ENCODE data around the gene REEP3.

Gene REEP3

GRCh38 chr10:63591600-63592379, 70.6 kb downstream of the REEP3 start:
- no peak for FAIRE-seq

GRCh38 chr10:63593576-63593975, 72.4 kb downstream of the REEP3 start:
- FAIRE-seq: no peak

- FAIRE-seq: no peak
Measured at GRCh38 chr10:63595072-63595471, 73.9 kb downstream of the REEP3 start.

- FAIRE-seq: no peak
Measured at GRCh38 chr10:63596924-63597323, 75.7 kb downstream of the REEP3 start.

GRCh38 chr10:63600540-63600939, 79.3 kb downstream of the REEP3 start:
- no peak for FAIRE-seq

- FAIRE-seq: no peak
Measured at GRCh38 chr10:63603709-63604445, 82.7 kb downstream of the REEP3 start.

GRCh38 chr10:63605197-63605967, 84.2 kb downstream of the REEP3 start:
- FAIRE-seq: no peak

- FAIRE-seq: no peak
Measured at GRCh38 chr10:63608511-63608910, 87.3 kb downstream of the REEP3 start.

GRCh38 chr10:63611078-63611477, 89.9 kb downstream of the REEP3 start:
- no peak for FAIRE-seq

GRCh38 chr10:63614371-63614891, 93.2 kb downstream of the REEP3 start:
- no peak for FAIRE-seq

GRCh38 chr10:63618552-63618951, 97.4 kb downstream of the REEP3 start:
- no peak for FAIRE-seq

- FAIRE-seq: no peak
Measured at GRCh38 chr10:63619426-63619825, 98.2 kb downstream of the REEP3 start.

GRCh38 chr10:63622097-63622496, 100.9 kb downstream of the REEP3 start:
- FAIRE-seq: no peak

- no peak for FAIRE-seq
Measured at GRCh38 chr10:63624701-63625100, 103.5 kb downstream of the REEP3 start.

GRCh38 chr10:63627396-63627795, 106.2 kb downstream of the REEP3 start:
- FAIRE-seq: no peak

- FAIRE-seq: no peak
Measured at GRCh38 chr10:63627881-63628296, 106.7 kb downstream of the REEP3 start.

GRCh38 chr10:63628526-63629362, 107.5 kb downstream of the REEP3 start:
- peak; percentile 82 for FAIRE-seq

- peak; percentile 90 for FAIRE-seq
Measured at GRCh38 chr10:63629363-63630084, 108.3 kb downstream of the REEP3 start.

- no peak for FAIRE-seq
Measured at GRCh38 chr10:63630085-63630930, 109.1 kb downstream of the REEP3 start.

- no peak for FAIRE-seq
Measured at GRCh38 chr10:63630931-63631680, 109.9 kb downstream of the REEP3 start.

Measured in endometrium (tissue), 2 donors.